NCI-H69 (cell line): ENCODE results near the gene UMODL1.
"Not testable (repeated sequence)": the region's sequence is repeated elsewhere in the genome, so short reads cannot be mapped to it uniquely, and the experiment has no call there.

Source experiments
- DNase-seq: peaks from one replicate; lab custom pipeline; 2025; lab: John Stamatoyannopoulos, UW

UMODL1 gene

DNA sequence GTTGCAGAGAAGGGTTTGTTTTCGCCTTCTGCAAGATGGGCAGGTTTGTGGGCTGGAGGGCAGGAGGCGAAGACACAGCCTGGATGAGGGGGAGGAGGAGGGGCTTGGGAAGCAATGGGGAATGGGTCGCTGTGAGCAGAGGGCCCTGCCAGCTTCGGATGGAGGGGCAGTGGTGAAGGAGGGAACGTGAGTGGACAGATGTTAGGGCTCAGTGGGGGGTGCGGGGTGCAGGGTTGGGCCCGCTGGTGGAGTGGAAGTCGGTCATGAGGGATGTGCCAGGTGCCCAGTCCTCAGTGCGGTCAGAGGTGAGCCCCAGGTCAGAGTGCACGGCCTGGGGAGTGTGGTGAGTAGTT is 92.4 kb downstream of the UMODL1 start:
- no peak for DNase-seq

DNA sequence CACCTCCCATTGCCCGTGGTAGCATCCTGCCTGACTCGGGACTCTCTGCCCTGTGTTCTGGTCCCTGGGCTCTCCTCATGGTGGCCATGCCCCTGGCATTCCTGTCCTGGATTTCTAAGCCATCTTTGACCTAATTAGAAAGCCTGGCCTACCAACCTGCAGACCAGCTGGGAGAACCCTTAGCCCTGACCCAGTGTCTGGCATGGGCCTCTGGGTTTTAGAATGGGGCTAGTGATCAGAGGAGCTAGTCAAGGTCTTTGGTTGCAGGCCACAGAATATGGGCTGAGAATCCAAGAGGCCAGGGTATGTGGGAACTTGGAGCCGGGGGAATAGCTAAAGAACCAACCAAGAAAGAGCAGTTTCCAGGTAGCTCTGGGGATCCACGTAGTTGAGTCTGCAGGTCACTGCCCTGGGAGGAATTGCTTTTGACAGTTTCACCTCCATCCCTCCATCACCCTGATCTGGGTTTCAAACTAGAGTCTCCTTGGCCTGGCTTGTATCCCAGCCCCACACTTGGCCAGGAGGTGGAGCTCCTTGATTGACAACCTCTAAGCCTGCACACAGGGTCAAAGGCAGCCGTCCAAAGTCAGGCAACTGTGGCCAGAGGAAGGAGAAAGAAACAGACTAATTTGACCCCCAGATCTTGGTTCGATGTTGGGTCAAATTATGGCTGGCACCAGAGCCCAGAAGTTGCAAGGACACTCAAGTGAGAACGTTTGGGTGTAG is 93.1 kb downstream of the UMODL1 start:
- DNase-seq = peak; percentile 66

DNA sequence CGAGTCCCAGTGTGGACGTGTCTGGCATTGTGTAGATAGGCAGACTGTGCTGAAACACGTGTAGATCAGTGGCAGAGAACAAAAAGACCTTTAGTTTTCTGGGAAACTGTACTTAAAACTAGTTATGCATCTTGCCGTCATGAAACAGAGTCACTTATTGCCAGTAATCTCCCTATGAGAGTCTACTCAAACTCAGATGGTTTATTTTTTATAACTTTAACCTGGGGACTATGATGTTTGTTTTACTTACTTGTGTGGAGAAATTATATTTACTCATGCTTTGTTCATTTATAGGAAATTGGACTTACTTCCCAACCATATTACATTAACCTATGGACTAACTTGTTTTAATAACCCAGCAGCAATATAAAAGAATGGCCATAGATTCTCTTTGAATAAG is 93.7 kb downstream of the UMODL1 start:
- DNase-seq = no peak

DNA sequence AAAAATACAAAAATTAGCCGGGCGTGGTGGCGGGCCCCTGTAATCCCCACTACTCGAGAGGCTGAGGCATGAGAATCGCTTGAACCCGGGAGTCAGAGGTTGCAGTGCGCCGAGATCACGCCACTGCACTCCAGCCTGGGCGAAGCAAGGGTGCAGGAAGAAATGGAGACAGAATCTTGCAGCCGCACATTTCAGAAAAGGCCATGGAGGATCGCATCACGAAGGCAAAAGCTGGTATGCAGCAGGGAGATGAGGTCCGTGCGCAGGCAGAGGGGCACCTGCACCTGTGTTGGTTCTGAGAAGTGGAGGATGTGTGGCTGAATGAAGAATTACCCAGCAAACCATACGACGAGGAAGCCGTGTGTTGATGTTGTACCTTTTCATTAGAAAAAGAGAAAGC is 94.8 kb downstream of the UMODL1 start:
- no peak for DNase-seq

DNA sequence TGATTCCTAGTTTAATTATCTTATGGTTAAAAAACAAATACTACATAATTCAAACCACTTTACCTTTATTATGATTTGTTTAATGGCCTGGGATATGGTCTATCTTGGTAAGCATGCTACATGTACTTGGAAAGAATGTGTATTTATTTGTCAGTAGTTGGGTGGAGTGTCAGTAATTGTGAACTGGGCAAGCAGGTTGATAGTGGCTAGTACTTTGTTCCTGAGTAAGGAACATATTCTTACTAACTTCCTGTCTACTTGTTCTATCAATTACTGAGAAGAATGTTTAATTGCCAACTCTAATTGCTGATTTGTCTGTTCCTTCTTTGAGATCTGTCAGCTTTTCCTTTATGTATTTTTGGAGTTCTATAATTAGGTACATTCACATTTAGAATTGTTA is 98.6 kb downstream of the UMODL1 start:
- no peak for DNase-seq

DNA sequence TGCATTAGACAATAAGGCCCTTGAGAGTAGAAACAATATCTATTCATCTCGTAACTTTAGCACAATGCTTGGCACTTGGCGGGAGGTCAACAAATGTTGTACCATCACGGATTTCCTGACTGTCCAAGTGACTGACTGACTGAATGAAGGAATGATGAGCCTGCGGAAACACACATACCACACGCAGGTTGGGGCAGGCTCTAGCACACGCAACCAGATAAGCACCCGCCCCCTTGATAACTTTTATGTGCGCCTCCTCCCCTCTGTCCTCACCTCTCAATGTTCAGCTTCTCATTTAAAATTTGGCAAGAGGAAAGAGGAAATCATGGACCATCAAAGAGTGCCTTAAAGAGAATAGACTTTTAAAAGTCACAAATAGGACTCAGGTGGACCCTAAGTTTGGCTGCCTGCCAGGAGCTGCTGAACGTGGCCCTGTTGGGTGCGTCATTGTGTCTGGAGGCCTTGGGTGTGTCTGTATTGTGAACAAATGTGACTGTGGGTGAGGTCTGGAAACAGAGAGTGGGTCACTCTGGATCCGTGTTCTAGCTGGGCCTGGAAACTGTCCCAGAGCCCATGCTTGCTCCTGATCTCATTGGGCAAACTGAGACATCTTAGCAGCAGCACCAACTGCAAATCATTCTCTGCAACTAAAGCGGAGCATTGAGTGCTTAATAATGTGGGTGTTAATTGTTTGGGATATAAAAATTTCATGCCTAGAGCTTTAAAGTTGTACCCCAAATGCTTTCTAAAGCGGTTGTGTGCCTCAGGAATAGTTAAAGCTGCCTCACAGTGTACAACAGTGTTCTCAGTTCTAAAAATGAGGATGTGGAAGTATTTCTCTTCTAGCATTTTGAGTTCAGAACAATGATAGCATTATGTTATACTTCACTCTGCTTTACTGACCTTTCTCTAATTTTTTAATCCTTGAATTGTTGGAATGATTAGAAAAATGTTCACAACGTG is 100.3 kb downstream of the UMODL1 start:
- peak; percentile 75 for DNase-seq

DNA sequence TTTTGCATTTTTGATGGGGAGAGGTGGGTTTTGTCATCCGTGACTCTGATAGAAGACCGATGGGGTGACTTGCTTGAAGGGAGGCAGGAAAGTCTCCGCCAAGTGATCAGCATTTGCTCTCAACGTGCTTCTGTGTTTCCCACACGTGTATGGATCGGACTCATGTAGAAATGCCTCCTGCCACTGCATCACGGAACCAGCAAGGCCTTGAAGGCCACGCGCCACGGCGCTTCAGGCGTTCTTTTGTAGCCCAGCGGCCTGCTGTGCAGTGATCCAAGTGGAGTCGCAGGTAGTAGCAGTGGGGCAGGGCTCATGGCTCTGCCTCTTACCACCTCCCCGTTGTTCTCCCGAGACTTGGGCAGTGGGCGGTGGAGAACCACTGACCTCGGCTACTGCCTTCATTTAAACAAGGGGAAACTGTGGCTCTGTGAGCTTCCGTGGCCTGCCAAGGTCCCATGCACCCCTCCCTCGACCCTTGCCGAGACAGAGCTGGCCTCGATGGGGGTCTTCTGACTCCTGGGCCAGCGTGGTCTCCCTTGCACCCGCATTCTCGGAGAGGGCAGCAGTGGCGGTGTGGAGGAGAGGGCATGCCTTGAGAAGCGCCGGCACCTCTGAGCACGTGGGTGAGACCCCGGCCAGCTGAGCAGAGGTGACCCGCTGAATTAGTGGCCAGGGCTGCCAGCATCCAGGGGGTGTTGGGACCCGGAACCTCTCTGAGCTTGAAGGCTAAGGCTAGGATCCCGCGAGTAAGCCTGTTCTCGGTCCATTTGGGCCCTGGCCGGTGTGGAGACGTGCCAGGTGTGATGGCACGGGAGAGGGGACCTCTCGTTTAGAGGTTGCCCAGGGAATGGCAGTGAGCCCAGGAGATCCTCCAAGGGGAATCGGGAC is 101.7 kb downstream of the UMODL1 start:
- no peak for DNase-seq

DNA sequence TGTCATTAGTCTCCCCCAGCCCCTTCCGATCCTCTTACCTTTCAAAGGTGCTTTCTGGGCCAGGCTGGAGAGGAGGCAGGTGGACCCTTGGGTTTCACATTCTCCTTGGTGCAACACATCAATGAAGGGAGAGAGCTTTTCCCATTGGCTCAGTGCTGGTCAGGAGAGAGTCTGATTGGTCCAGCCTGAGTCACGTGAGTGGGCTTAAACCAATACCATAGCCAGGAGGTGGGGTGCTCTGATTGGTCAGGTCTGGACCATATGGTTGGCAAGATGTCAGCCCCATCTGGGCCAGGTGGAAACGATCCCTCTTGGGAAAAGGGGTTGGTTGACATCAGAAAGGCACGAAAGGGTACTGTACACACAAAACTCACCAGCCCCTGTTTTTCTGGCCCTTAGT is 103.1 kb downstream of the UMODL1 start:
- DNase-seq = peak; percentile 56

DNA sequence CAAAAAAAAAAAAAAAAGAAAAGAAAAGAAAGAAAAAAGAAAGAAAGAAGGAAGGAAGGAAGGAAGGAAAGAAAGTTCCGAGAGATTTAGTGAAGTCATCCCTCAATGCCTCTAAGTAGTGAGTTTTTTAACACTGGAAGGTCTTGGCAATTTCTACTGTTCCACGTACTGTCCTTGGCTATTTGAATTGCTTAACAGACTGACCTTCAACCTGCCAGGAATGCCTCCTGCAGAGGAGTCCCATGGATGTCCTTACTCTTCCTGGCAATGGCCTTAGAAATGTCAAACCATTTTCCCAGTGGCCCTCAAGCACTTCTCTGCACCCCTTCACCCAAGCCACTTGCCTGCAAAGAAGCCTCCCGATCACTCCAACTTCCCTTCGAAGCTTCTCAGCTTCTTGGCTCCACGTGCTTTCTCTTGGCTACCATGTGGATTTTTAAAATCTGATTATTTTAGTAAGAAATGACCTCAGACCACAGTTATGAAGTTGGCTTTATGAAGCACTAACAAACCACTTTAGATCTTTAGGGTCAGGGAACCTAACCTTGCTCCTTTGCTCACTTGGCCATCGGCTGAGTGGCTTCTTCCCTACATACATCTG is 104.1 kb downstream of the UMODL1 start:
- DNase-seq = no peak

DNA sequence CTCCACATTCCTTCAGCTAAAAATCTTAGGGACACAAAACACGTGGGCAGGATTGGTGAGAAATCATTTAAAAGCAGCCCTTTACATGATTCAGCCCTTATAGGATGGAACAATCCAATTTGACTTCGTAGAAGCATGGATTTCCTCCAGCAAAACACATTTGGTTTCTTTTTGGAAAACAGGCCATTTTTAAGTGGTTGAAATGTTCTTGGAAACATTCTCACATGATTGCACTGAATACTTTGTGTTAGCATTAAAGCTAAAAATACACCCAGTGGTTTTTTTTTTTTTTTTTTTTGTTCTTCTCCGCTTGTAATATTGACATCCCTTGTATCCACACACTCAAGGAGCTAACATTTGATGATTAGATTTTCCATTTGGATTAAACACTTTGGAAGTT is 105.7 kb downstream of the UMODL1 start:
- DNase-seq = no peak

DNA sequence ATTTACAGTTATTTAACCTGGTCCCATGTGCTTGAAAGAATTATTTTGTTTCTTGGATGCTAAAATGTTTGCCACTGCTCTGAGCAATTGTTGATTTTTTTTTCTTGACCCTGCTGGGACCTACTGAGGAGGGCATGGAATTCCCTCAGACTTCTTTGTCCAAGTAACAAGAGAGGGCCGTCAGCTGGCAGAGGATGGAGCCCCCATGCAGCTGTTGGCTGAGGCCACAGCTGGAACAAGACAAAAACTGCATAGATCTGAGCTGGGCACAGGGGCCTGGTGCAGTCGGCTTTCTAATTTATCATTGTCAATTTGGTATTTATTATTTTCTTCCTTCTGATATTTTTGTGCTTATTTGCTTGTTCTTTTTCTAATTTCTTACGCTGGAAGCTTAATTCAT is 108.2 kb downstream of the UMODL1 start:
- no peak for DNase-seq

DNA sequence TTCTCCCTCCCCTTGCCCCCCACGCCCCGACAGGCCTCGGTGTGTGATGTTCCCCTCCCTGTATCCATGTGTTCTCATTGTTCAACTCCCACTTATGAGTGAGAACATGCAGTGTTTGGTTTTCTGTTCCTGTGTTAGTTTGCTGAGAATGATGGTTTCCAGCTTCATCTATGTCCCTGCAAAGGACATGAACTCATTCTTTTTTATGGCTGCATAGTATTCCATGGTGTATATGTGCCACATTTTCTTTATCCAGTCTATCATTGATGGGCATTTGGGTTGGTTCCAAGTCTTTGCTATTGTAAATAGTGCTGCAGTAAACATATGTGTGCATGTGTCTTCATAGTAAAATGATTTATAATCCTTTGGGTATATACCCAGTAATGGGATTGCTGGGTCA is 108.9 kb downstream of the UMODL1 start:
- DNase-seq = not testable (repeated sequence)

DNA sequence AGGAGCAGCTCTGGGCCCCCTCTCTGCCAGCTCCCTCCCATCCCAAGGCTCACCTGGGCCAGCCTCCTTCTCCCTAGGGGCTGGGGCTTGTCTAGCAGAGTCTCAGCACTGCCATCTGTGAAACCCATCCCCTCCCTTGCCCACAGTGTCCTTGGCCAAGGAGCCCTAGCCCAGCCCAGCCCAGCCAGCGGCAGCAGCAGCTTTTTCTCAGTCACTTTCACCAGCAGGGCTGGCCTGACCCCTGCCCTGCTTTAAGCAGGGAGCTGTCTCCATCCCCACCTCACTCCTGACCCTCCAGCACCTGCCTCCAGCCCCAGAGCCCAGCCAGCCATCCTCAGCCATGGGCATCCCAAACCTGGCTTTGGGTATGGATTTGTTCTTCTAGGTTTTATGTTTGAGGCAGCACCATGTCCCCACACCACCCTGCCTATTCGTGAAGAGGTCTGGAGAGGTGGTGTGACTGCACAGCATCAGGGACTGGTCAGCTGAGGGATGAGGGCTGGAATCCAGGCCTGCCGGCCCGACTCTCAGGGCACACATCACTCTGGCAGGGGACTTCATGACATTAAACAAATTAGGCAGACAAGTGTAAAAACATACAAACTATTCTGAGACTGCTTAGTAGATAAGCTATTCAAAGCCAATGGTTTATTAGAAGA is 111.7 kb downstream of the UMODL1 start:
- DNase-seq = no peak

DNA sequence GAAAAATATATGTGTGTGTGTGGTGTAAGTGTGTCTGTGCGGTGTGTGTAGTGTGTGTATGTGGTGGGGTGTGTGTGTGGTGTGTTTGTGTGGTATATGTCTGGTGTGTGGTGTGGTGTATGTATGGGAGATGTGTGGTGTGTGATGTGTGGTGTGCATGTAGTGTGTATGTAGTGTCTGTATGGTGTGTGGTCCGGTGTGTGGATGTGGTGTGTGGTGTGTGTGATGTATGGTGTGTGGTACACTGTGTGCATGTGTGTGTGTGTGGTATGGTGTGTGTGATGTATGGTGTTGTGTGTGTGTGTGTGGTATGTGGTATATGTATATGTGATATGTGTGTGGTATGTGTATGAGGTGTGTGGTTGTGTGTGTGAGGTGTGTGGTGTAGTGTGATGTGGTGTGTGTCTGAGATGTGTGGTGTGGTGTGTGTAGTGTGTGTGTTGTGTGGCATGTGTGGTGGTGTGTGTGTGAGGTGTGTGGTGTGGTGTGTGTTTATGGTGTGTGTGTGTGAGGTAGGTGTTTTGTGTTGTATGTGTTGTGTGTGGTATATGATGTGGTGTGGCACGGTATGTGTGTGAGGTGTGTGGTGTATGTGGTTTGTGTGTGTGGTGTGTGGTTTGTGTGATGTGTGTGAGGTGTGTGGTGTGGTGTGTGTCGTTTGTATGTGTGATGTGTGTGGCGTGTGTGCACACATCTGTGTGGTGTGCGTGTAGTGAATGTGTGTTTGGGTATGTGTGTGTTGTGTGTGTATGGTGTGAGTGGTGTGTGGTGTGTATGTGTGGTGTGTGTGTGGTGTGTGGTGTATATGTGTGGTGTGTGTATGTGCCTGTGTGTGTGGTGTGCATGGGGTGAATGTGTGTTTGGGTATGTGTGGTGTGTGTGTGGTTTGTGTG is 112.5 kb downstream of the UMODL1 start:
- DNase-seq = no peak

DNA sequence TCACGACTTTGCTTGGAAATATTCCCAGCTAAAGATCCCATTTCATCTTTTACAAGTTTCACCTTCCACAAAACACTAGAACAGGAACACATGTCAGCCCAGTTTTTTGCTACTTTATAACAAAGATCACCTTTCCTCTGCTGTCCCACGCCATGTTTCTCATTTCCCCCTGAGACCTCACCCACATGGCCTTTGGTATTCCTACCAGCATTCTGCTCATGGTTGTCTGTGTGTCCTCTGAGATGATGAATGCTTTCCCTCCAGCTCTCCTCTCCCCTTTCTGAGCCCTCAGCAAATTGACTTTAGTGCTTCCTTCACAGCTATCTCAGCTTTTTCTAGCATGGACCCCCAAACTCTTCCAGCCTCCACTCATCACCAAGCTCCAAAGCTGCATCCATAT is 115.5 kb downstream of the UMODL1 start:
- no peak for DNase-seq

DNA sequence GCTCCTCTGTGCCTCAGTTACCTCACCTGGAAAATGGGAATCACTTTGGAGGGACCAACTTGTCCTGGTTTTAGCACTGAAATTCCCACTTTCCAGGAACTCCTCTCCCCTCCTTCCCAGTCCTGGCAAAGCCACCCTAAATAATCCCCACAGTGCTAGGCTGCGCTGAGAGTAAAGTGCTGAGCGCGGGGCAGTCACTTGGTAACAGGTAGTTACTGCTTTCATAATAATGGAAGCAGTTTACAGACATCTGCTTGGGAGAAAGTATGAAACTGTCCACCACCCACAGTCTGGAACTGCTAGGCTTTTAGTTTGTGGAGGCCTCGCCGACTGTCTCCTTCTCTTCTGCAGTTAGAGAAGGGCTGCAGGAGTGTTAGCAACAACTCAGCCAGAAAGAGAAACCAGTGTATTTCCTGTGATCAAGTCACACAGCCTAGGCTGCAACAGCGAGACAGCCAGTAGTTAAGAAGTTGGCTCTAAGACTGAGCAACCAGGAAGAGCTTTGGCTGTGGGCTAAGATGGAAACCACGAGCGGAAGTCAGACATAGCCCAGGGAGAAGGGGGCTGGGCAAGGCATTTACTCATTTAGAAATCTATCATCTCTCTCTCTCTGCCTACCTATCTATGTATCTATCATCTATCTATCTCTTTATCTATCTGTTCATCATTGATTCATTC is 117.0 kb downstream of the UMODL1 start:
- DNase-seq = no peak

DNA sequence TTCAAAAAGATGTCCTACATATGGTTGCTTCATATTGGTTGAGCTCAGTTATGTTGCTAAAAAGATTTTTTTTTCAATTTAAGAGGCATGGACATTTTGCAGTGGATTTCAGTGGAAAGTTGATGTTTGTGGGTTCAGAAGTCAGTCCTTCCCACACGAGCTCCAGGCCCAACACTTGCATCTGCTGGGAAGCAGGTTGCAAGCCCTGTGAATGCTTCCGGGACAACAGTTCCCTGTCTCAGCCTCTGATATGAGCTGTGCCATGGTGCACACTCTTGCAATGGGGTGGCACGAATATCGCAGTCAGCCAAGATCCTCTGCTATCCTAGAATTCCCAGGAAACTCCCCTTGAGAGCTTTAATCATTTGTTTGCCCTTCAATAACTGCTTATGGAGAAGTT is 117.5 kb downstream of the UMODL1 start:
- DNase-seq = no peak

DNA sequence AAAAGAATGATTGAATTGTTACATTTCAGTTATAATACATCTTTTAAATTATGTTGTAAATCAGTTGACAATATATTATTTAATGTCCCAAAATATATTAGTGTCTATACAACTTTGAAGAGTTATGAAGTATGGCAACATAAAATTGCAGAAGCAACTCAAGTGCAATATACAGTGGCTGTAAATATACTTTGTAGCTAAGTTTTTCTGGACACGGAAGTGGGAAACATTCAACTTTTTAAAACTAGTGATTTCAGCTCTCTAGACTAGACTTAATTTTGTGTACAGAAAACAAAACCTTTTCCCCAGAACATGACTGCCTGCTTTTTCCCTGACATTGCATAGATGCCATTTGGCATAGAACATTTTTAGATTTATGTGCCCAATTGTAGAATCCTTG is 118.3 kb downstream of the UMODL1 start:
- DNase-seq = no peak

DNA sequence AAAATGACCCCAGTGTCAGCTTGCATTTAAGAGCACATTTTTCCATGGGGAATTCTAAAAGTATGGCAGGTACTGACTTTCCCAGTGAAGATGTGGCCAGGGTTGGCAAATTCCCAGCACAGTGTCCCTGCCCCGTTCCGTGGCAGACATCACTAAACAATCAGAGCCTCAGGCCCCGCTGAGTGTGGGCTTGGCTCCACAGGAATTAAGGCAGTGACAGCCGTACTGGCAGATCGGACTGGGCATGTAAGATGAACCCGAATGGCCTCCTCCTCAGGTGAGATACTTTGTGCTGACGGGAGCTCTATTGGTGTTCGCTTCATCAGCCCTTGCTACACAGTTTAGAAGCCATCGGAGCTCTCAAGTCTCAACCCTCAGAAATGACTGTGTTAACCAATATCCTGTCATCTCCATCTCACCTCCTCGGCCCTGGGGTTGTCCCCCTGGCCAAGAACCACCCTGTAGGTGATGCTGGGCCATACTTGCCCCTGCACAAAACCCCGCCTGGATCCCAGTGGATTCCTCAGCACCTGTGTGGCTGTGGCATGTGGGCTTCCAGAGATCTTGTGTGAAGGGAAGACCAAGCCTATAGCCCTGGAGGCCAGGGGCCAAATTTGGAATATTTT is 118.9 kb downstream of the UMODL1 start:
- DNase-seq = no peak
